H1 (cell line): ENCODE data around the gene YARS1. TPM values are rescaled to one million over a fixed set of nuclear protein-coding genes. Genes with fewer than 3 reads are reported as not detected.

Source experiments
- CTCF ChIA-PET: fragments of 300-600 bp; sonication (Branson Sonifier 250); formaldehyde crosslinking; loops from one replicate; lab custom pipeline; 2021; ENCODE audit not compliant: partially characterized antibody; lab: Charles Lee
- POLR2A ChIA-PET: fragments of 300-600 bp; sonication (Branson Sonifier 250); formaldehyde crosslinking; loops from one replicate; lab custom pipeline; 2021; ENCODE audit warnings: inconsistent platforms; ENCODE audit not compliant: partially characterized antibody; lab: Charles Lee
- DNase-seq, 2 experiments: peaks; one replicate each; pipeline versions ENCODE4 v3.0.0 to v3.0.0-alpha.2; 2010 to 2022; ENCODE audit warnings: low spot score in 2 of 2, low read depth in 1 of 2, mixed read lengths in 1 of 2
- FAIRE-seq: peaks from 2 replicates; lab custom pipeline; 2011; peaks lifted over from hg19 to GRCh38; lab: Jason Lieb, UNC
- H2AFZ ChIP-seq: 2 replicates; pipeline ENCODE4 v1.8.1; 2012; ENCODE audit warnings: low read length, inconsistent platforms
- H2AK5ac ChIP-seq: 2 replicates; pipeline ENCODE4 v1.6.1; 2013; ENCODE audit warnings: low read depth, low read length
- H2BK120ac ChIP-seq: replicated peaks from 2 replicates; pipeline ENCODE3; 2013; ENCODE audit warnings: low read depth, low read length, inconsistent platforms
- H2BK12ac ChIP-seq: 2 replicates; pipeline ENCODE4 v1.6.1; 2013; ENCODE audit warnings: low read depth, low read length
- H2BK15ac ChIP-seq: 2 replicates; pipeline ENCODE4 v1.6.1; 2013; ENCODE audit warnings: low read length
- H2BK20ac ChIP-seq: 2 replicates; pipeline ENCODE4 v1.6.1; 2013; ENCODE audit warnings: low read length
- H2BK5ac ChIP-seq: 2 replicates; pipeline ENCODE4 v1.6.1; 2013; ENCODE audit warnings: low read depth, low read length
- H3K14ac ChIP-seq: 2 replicates; pipeline ENCODE4 v1.6.1; 2013; ENCODE audit warnings: inconsistent platforms; ENCODE audit not compliant: insufficient read length
- H3K18ac ChIP-seq: 2 replicates; pipeline ENCODE4 v1.6.1; 2013; ENCODE audit warnings: low read length; ENCODE audit errors: extremely low read depth
- H3K23ac ChIP-seq: 2 replicates; pipeline ENCODE4 v1.6.1; 2013; ENCODE audit warnings: inconsistent platforms; ENCODE audit not compliant: insufficient read length
- H3K23me2 ChIP-seq: 2 replicates; pipeline ENCODE4 v1.6.1; 2013; ENCODE audit warnings: low read depth, low read length
- H3K27ac ChIP-seq: 2 replicates; pipeline ENCODE4 v1.6.1; 2011; ENCODE audit warnings: low read depth, low read length, inconsistent platforms
- H3K27me3 ChIP-seq, 4 experiments: replicated peaks in 1 of 4; 1 replicate in 1 of 4; 2 replicates in 3 of 4; pipeline versions ENCODE4 v1.6.1 to v1.8.1; 2011 to 2013; ENCODE audit warnings: low read length in 3 of 4, mild to moderate bottlenecking in 3 of 4, inconsistent platforms in 2 of 4, mixed read lengths in 2 of 4, moderate library complexity in 1 of 4; ENCODE audit not compliant: control insufficient read depth in 3 of 4, insufficient read depth in 3 of 4; ENCODE audit errors: extremely low read depth in 1 of 4
- H3K36me3 ChIP-seq, 4 experiments: 2 replicates each; pipeline versions ENCODE4 v1.6.1 to v1.8.1; 2011 to 2013; ENCODE audit warnings: mild to moderate bottlenecking in 4 of 4, low read length in 3 of 4, moderate library complexity in 2 of 4, control low read depth in 1 of 4, inconsistent platforms in 1 of 4; ENCODE audit not compliant: insufficient read depth in 4 of 4, control insufficient read depth in 2 of 4
- H3K4ac ChIP-seq: replicated peaks from 2 replicates; pipeline ENCODE3; 2013; ENCODE audit warnings: low read length, low read depth, mixed read lengths, inconsistent platforms; ENCODE audit not compliant: insufficient read length
- H3K4me1 ChIP-seq, 4 experiments: replicated peaks in 1 of 4; 1 replicate in 1 of 4; 2 replicates in 3 of 4; pipeline versions ENCODE4 v1.6.1 to v1.8.1; 2011 to 2013; ENCODE audit warnings: low read length in 3 of 4, inconsistent platforms in 2 of 4, mixed read lengths in 1 of 4; ENCODE audit not compliant: insufficient read depth in 4 of 4, control insufficient read depth in 3 of 4
- H3K4me2 ChIP-seq, 2 experiments: 2 replicates each; pipeline versions ENCODE4 v1.6.1 to v1.8.1; 2011 to 2013; ENCODE audit warnings: low read depth in 2 of 2, low read length in 2 of 2, control low read depth in 1 of 2, inconsistent platforms in 1 of 2, mild to moderate bottlenecking in 1 of 2; ENCODE audit not compliant: insufficient read depth in 1 of 2
- H3K4me3 ChIP-seq, 4 experiments: fragments of 200-600, 300-600 bp in 1 of 4; sonication (generic), shearing (Covaris generic), sonication (Bioruptor Twin) in 1 of 4; 2 replicates each; pipeline versions ENCODE4 v1.5.1 to v1.8.1; 2011 to 2016; ENCODE audit warnings: low read length in 4 of 4, low read depth in 3 of 4, control low read depth in 2 of 4, inconsistent platforms in 2 of 4, mild to moderate bottlenecking in 2 of 4, mixed read lengths in 1 of 4, moderate library complexity in 1 of 4; ENCODE audit not compliant: insufficient read depth in 2 of 4; ENCODE audit errors: extremely low read depth in 1 of 4
- H3K56ac ChIP-seq: replicated peaks from 2 replicates; pipeline ENCODE3; 2013; ENCODE audit warnings: low read depth, mild to moderate bottlenecking, mixed read lengths, low read length, inconsistent platforms; ENCODE audit not compliant: insufficient read length
- H3K79me1 ChIP-seq: 2 replicates; pipeline ENCODE4 v1.6.1; 2013; ENCODE audit warnings: low read depth, low read length, control low read depth
- H3K79me2 ChIP-seq, 2 experiments: 2 replicates each; pipeline versions ENCODE4 v1.6.1 to v1.8.1; 2012 to 2013; ENCODE audit warnings: low read length in 2 of 2, mild to moderate bottlenecking in 2 of 2, inconsistent platforms in 1 of 2; ENCODE audit not compliant: insufficient read depth in 2 of 2, control insufficient read depth in 1 of 2
- H3K9ac ChIP-seq, 4 experiments: replicated peaks in 1 of 4; 1 replicate in 1 of 4; 2 replicates in 3 of 4; pipeline versions ENCODE4 v1.6.1 to v1.8.1; 2011 to 2013; ENCODE audit warnings: low read depth in 3 of 4, low read length in 3 of 4, control low read depth in 2 of 4, mild to moderate bottlenecking in 2 of 4, moderate library complexity in 2 of 4, inconsistent platforms in 1 of 4; ENCODE audit errors: extremely low read depth in 1 of 4
- H3K9me3 ChIP-seq, 2 experiments: 2 replicates each; pipeline versions ENCODE4 v1.6.1 to v1.8.1; 2012 to 2013; ENCODE audit warnings: mild to moderate bottlenecking in 2 of 2, moderate library complexity in 2 of 2, control low read depth in 1 of 2, inconsistent platforms in 1 of 2, low read depth in 1 of 2, low read length in 1 of 2, mixed read lengths in 1 of 2; ENCODE audit not compliant: insufficient read depth in 2 of 2
- H4K20me1 ChIP-seq, 2 experiments: replicated peaks in 1 of 2; 2 replicates each; pipeline versions ENCODE3 to v1.8.1; 2011 to 2013; ENCODE audit warnings: inconsistent platforms in 2 of 2, low read length in 2 of 2, mild to moderate bottlenecking in 1 of 2; ENCODE audit not compliant: insufficient read depth in 2 of 2, control insufficient read depth in 1 of 2
- H4K5ac ChIP-seq: 2 replicates; pipeline ENCODE4 v1.6.1; 2013; ENCODE audit warnings: low read length, low read depth, mixed read lengths, inconsistent platforms; ENCODE audit not compliant: insufficient read length
- H4K8ac ChIP-seq: 2 replicates; pipeline ENCODE4 v1.8.0; 2013; ENCODE audit warnings: mild to moderate bottlenecking, moderate library complexity, low read length, inconsistent platforms; ENCODE audit not compliant: insufficient read depth; ENCODE audit errors: extremely low read depth
- H4K91ac ChIP-seq: replicated peaks from 2 replicates; pipeline ENCODE3; 2013; ENCODE audit warnings: low read length, mixed read lengths, inconsistent platforms; ENCODE audit not compliant: insufficient read length
- ATF3 ChIP-seq: IDR thresholded peaks from 2 replicates; pipeline ENCODE4 v1.6.1; 2011; ENCODE audit warnings: low read depth, mild to moderate bottlenecking, low read length; ENCODE audit not compliant: insufficient read depth
- BACH1 ChIP-seq: IDR thresholded peaks from 2 replicates; pipeline ENCODE4 v1.6.1; 2012; ENCODE audit warnings: low read length, improper control_type of control experiment
- CEBPB ChIP-seq: IDR thresholded peaks from 2 replicates; pipeline ENCODE4 v1.6.1; 2012; ENCODE audit warnings: low read depth, low read length
- CHD1 ChIP-seq: IDR thresholded peaks from 2 replicates; pipeline ENCODE4 v1.6.1; 2012; ENCODE audit warnings: low read depth, low read length, improper control_type of control experiment
- EZH2 ChIP-seq: fragments of 200-600 bp; sonication (generic); IDR thresholded peaks from 2 replicates; pipeline ENCODE4 v1.7.1; 2012; ENCODE audit warnings: low read depth, mild to moderate bottlenecking, moderate library complexity, low read length, inconsistent platforms; ENCODE audit not compliant: severe bottlenecking
- GABPA ChIP-seq: IDR thresholded peaks from 2 replicates; pipeline ENCODE4 v1.6.1; 2011; ENCODE audit warnings: mild to moderate bottlenecking, low read length, moderate library complexity, borderline replicate concordance; ENCODE audit not compliant: insufficient read depth
- PHF8 ChIP-seq: fragments of 200-600 bp; sonication (generic); conservative IDR thresholded peaks from 2 replicates; pipeline ENCODE4 v1.7.1; 2012; ENCODE audit warnings: low read depth, mild to moderate bottlenecking, inconsistent platforms, low read length, moderate library complexity
- RAD21 ChIP-seq, 2 experiments: IDR thresholded peaks in 1 of 2; conservative IDR thresholded peaks in 1 of 2; 2 replicates each; pipeline ENCODE4 v1.6.1; 2011; ENCODE audit warnings: low read depth in 2 of 2, low read length in 2 of 2, improper control_type of control experiment in 1 of 2, inconsistent platforms in 1 of 2, mild to moderate bottlenecking in 1 of 2, moderate library complexity in 1 of 2
- SP4 ChIP-seq: IDR thresholded peaks from 2 replicates; pipeline ENCODE4 v1.6.1; 2012; ENCODE audit warnings: low read length, inconsistent platforms
- TAF1 ChIP-seq: IDR thresholded peaks from 2 replicates; pipeline ENCODE4 v1.6.1; 2011; ENCODE audit warnings: mild to moderate bottlenecking, low read depth, low read length
- TCF12 ChIP-seq: IDR thresholded peaks from 2 replicates; pipeline ENCODE4 v1.6.1; 2011; ENCODE audit warnings: low read depth, mild to moderate bottlenecking, low read length
- TEAD4 ChIP-seq: IDR thresholded peaks from 2 replicates; pipeline ENCODE4 v1.6.1; 2012; ENCODE audit warnings: low read depth, low read length, inconsistent platforms, mixed read lengths
- whole genome bisulfite sequencing, 2 experiments: shearing (Covaris generic) in 1 of 2; methylation state at CpG; one replicate each; pipeline versions ENCODE4 v1.1.6 to v1.1.7; 2013 to 2015; ENCODE audit warnings: low lambda C conversion rate in 2 of 2, mixed read lengths in 2 of 2, inconsistent platforms in 1 of 2, low coverage in 1 of 2, missing lambda C conversion rate in 1 of 2; ENCODE audit not compliant: insufficient replicate concordance in 2 of 2, insufficient coverage in 1 of 2, insufficient read length in 1 of 2; ENCODE audit errors: extremely low coverage in 1 of 2, missing lambda C conversion rate in 1 of 2; 5-methylcytosine and 5-hydroxymethylcytosine counted together
- polyA plus RNA-seq, 7 experiments: library from polyadenylated mRNA; depleted of rRNA in 3 of 7; stranded (reverse) in 5 of 7; unstranded in 2 of 7; fragments of >200 nt in 5 of 7; fragments of 200-250 nt in 2 of 7; gene quantifications; 1 replicate in 5 of 7; 2 replicates in 1 of 7; 4 replicates in 1 of 7; pipeline versions ENCODE4 v1.2.1 to v1.2.3, GENCODE V29; 2011 to 2013; ENCODE audit warnings: missing spikeins in 2 of 7, mixed read lengths in 2 of 7
- total RNA-seq: library from RNA; stranded (reverse); fragmentation: NEBNext Ultra II Directional; extraction: Animal tissue kit (Norgen Biotek cat#: 25700); gene quantifications from 2 replicates; pipeline ENCODE4 v1.2.1, GENCODE V29; 2021

YARS1 gene
- total and polyA plus RNA-seq, 2 of the 8 experiments (the other 6 are each of a cell fraction or from before 2014, with no cell fraction given), result 47.1 to 226 TPM

- Histone ChIP-seq H2AFZ (no peak overlapping the region), H3K23ac (no peak overlapping the region), H4K5ac (no peak overlapping the region), H3K27me3 (no peaks in the 10 kb centered on the region), H3K4me2 (no peak overlapping the region), H3K18ac (no peak overlapping the region), H3K9me3 (no peaks in the 10 kb centered on the region), H3K23me2 (peaks cover 13% of the 10 kb centered on the region), H3K27ac (no peak overlapping the region), H3K79me1 (peaks cover 18% of the 10 kb centered on the region), H2BK120ac (no peak overlapping the region), H2BK20ac (no peak overlapping the region), H4K20me1 (peaks cover 5 to 19% of the 10 kb centered on the region in 2 experiments), H3K14ac (no peak overlapping the region), H3K36me3 (peaks cover 7 to 45% (median 18%) of the 10 kb centered on the region in 4 experiments; a peak in 7 of 8 replicates), H3K56ac (no peak overlapping the region), H2BK15ac (no peak overlapping the region), H2AK5ac (no peak overlapping the region), H2BK12ac (no peak overlapping the region), H4K91ac (no peak overlapping the region), H3K9ac (no peak overlapping the region), H2BK5ac (no peak overlapping the region), H3K4me3 (no peak overlapping the region), H3K4me1 (peaks cover 11 to 35% (median 25%) of the 10 kb centered on the region in 4 experiments), H4K8ac (no peak overlapping the region; the same call in 1 of the 2 replicates), H3K79me2 (peaks cover 5 to 28% of the 10 kb centered on the region in 2 experiments), H3K4ac (no peak overlapping the region)
- DNase-seq, result no peak
- WGBS, 2 experiments, result 89% methylated on average over 32 of the region's 32 CpGs; no CpG with 5 or more reads in 1 of the 2 experiments
- ChIA-PET CTCF (interaction anchor here (1.6 to 12.2 kb wide), 6 partner anchors 15 to 71 kb away, joined by 4 to 329 read pairs (median 62); partner anchors contain the start of gene SYNC), POLR2A (interaction anchor here (0.9 to 12.6 kb wide), 9 partner anchors 8 to 68 kb away, joined by 3 to 295 read pairs (median 5); partner anchors contain the start of gene SYNC)
- FAIRE-seq, result no peak
- TF ChIP-seq TCF12 (no peak), EZH2 (no peak), RAD21 (IDR thresholded peaks at IDR 0.05 in 1 of 2, conservative IDR thresholded peaks at IDR 0.05 in 1 of 2; ENCODE audit: low read depth in 2 of 2, low read length in 2 of 2) (no peak), PHF8 (no peak), SP4 (no peak), CHD1 (no peak), TEAD4 (no peak), ATF3 (no peak), TAF1 (no peak), GABPA (no peak), BACH1 (no peak), CEBPB (no peak)
These were observed 47.5 kb downstream of the YARS1 start for GRCh38 chr1:32769524-32770220.
